Hematopoietic multipotent progenitor cell treated with erythropoietin and hydrocortisone succinate and interleukin-3 and kit ligand, for 17 days (in vitro differentiated cells): ENCODE data around the gene CREB3L4.

ENCODE experiments used
- DNase-seq: peaks from one replicate; pipeline ENCODE4 v3.0.0-alpha.2; 2015; ENCODE audit warnings: low spot score

Gene CREB3L4, protein sequence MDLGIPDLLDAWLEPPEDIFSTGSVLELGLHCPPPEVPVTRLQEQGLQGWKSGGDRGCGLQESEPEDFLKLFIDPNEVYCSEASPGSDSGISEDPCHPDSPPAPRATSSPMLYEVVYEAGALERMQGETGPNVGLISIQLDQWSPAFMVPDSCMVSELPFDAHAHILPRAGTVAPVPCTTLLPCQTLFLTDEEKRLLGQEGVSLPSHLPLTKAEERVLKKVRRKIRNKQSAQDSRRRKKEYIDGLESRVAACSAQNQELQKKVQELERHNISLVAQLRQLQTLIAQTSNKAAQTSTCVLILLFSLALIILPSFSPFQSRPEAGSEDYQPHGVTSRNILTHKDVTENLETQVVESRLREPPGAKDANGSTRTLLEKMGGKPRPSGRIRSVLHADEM

DNA sequence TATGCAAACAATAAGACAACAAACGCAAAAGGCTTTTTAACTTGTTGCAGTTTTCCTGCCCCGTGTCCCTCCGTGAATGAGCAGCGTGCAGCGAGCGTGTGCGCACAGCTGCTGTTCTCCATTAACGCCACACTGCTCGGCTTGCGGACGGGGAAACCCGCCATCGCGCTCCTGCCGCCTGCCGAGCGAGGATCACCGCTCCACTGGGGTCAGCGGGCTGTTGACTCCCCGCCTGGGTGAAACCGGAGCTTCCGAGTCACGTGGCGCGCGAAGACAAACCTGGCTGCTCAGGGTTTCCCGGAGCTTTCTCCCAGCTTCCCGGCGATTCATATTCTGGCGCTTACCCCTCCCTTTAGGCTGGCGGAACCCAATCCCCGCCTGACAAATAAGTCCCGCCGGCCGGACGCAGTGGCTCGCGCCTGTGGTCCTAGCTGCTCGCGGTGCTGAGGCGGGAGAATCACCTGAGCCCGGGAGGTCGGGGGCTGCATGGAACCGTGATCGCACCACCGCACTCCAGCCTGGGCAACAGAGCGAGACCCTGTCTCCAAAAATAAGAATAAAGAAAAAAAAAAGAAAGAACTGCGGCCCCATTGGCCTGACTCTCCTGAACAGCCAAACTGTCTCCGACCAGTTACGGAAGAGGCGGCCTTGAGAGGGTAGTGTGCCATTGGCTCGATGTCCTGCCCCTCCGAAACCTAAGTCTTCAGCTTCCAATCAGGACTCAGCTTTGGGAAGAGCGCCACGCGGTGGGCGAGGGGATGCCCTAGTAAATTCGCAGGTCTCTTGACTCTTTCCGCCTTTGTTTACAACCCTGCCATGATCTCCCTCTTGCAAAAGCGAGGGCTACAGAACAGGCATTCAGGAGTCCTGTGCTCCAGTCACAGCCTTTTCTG lies at the start of gene CREB3L4:
TSS of gene CREB3L4 (plus strand) at position 796 of the 893 bp plus-strand sequence. CDS start 624 bp downstream, outside the sequence.
- DNase-seq = peak; percentile 86

GRCh38 chr1:153919876-153920852 lies 47.5 kb upstream of the CREB3L4 start:
- DNase-seq = peak; percentile 28

DNA sequence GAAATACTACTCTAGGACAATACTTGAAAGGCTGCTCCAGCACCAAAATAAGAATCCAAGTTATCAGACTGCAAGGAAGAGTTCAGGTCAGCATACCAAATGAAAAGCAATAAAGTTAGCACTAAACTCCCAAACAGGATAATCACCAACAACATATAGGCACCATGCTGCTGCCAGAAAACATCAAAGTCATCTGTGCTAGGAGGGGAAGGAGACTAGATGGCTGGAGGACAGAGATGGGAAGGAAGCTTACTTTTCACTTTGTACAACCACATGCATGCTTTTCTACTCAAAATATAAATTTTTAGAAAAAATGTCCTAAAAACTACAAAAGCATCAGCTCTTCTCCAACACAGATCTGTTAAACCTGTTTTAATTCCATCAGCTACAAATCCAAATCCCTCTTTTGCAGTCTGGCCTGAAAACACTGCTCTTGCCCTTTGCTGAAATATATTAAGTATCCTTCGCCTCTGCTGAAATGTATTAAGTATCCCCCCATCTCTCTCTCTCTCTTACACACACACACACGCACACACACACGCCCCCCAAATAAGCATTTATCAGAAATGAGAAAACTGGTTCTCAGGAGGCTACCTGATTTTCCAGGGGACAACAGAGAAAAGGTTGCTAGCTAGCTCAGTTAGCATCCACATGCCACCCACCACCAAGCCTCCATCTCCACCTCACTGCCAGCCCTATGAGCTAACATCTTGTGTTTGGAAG lies 46.5 kb upstream of the CREB3L4 start:
- peak; percentile 33 for DNase-seq

DNA sequence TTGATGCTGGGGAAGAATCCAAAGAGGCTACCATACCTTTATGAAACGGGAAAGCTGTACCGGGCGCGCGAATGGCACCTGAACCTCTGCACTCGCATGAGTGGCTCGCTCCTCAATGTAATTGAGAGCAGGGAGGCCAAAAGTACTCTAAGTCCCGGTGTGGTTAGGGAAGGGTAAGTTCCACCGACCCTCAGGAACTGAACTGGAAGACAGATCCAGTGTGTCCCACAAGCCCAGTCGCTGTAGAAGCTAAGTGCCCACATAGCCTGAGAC lies 46.0 kb upstream of the CREB3L4 start:
- DNase-seq = peak; percentile 41

GRCh38 chr1:153922076-153922971 lies 45.4 kb upstream of the CREB3L4 start:
- no peak for DNase-seq

DNA sequence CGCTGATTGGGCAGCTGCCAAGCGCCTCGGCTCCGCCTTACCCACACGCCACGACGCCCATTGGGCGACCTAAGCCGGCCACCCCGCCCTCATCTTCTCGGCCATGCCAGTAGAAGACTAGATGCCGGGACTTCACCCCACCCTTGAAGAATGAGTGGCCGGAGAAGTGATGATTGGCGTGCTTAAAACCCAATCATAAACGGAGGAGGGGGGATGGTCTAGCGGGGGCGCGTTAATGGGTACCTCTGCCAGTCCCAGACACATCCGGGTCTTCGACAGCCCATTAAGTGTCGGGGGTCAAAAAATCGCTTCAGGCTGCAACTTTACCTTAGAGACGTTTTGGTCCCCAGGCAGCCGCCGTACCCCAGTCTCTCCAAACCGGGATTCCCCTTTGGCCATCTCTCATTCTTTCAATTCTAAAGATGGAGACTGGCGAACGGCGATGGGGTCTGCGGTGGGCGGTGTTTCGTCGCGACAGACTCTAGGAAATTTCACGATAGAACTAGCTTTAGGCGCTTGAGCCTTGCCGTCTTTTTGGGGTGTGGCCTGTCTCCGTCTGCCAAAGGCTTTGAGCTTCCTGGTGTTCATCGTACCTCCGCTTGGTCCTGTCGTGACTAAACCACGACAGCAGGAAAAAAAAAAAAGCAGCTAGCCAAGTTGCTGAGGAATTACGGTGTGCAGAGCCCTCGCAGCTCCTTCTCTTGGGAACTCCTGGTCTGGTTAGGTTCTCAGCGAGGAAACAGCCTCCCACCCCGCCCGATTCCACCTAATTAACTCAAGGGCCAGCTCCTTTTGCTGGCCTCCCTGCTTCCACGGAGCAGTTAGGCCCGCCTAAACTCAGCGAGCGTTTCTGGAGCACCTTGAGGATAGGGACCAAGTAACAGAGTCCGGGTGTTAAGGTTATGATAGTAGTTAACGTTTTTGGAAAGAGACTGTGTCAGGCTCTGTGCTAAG lies 44.5 kb upstream of the CREB3L4 start, which contains the start of gene GATAD2B:
TSS of gene GATAD2B (minus strand) at position 1 of the 954 bp plus-strand sequence. CDS start 94,625 bp downstream, outside the sequence.
- peak; percentile 100 for DNase-seq

DNA sequence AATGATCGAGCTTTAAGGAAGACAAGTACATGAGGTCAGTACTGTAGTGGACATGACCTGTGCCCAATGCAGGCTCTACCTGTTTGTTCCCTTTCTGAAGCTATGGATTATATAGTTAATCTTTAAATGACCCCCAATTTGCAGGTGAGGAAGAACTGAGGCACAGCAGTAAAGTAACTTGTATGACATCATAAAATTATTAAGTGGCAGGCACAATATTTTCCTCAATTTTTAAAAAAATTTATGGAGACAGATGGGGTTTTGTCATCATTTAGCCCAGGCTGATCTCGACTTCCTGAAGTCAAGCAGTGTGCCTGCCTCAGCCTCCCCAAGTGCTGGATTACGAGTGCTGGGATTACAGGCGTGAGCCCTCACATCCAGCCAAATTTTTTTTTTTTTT lies 41.3 kb upstream of the CREB3L4 start:
- DNase-seq = no peak

- no peak for DNase-seq
Measured at GRCh38 chr1:153928245-153928644, 39.5 kb upstream of the CREB3L4 start.

DNA sequence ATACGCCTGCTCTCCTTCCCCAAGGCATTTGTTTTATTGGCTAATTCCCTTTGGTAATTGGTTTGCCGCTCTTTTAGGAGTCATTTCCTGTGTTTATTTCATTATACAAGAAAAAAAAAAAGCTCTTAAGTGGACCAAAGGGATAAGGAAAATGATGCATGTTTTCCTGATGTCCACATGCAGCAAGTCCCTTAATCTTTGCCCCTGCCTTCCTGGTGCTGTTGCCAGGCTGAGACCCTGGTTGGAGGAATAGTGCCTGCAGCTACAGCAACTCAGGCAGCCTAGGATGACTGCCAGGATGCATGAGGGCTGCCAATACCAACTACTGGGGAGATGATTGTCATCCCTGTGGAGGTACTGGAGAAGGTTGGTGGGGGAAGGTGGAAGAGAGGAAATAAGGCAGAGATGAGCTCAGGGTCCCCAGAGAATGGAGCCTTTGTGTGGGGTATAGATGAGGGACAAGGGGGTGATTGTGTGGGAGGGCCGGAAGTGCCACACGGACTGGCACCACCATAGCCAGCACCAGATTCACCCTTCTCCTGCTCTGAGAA lies 38.8 kb upstream of the CREB3L4 start:
- no peak for DNase-seq

GRCh38 chr1:153929426-153929825 lies 38.3 kb upstream of the CREB3L4 start:
- DNase-seq = no peak

DNA sequence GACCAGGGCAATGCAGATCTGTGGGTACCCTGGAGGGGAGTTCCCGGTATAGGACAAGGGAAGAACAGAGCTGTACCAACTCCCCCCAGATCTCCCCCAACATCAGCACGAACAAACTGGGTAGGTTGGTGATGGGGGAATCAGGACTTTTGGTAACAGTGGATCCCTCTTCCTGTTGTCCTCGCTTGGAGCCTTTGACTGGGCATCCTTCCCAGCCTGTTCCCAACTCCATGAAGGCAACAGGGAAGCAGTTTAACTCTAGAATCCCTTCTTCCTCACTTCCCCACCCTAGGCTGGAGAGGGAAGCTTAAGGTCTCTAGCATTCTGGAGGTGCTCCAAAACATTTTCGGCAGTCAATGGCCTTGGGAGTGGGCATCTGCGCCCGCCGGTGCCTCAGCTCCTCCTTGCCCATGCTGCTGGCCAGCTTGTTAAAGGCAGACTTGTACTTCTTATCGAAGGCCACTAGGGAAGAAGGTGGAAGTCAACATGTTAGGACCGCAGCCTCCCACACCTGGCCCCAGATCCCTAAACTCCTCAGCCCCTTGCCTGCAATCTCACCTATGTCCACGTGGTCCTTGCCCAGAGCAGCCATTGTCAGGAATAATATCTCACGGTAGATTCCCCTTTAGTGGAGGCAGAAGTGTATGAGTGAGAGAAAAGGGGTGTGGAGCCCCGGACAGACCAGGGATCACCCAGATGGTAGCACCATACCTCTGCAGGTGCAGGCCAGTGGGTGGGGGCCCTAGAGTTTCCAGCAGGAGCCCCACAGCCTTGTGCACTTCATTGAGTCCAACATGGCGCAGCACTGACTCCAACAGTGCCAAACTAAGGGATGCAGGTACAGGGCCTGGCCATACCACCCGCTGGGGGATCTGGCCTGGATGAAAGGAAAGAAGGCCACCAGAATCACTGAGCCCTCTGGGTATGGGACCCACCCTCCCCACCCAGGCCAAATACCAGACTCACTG lies 37.4 kb upstream of the CREB3L4 start:
- no peak for DNase-seq

DNA sequence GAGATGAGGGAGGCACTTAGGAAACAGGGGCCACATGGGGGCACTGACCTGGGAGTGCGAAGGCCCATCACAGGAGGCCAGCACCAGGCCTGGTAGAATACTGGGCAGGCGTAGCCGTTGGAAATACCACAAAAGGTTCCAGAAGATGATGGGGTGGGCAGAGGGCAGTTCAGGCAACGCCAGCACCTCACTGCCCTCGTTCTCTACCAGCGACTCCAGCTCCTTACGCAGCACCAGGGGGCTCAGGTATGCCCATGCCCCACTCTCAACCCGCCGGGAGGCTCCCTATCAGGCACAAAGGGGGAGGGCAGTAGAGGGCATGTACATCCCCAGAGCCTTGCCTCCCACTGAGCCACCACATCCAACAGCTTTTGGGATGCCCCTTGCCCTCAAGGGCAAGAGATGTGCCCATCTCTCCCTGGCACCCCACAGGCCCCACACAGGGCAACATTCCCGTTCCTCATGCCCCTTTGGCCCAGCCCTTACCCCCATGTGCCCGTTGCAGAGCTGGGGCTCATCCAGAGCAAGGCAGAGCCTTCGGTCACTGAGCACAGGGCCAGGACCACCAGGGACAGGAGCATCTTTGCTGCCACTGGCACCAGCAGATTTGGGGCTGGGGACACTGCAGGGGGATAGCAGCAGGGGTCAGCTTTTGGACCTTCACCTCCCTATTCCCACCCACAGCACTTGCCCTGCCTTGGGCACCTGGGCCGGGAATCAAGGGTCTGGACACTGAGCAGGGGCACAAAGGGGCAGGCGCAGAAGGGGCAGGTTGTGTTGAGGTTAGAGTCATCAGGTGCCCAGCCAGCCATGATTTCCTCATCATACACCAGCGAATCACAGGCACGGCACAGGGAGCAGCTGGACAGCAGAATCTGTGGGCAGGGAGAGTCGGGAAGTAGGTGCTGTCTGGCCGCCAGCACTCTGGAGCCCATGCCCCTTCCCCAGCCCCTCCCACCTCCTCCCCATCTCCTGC lies 35.3 kb upstream of the CREB3L4 start:
- no peak for DNase-seq

- DNase-seq = no peak
Measured at GRCh38 chr1:153933430-153933829, 34.3 kb upstream of the CREB3L4 start.

DNA sequence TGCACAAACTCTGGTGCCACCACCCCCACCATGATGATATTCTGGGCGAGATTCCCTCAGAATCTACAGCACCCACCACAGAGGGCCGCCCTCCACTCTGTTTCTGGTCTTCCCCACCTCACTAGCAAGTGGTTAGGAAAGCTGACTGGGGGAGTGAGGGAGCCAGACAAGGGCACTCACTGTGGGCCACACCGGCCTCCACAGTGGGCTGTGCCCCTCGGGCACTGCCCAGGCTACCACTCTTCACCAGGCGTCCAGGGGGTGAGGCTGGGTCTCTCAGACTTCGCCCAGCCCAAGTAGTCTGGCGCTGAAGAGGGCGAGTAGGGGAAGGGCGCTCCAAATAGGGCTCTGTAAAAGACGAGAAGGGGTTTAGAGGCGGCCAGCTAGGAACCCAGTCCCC lies 33.7 kb upstream of the CREB3L4 start:
- DNase-seq = no peak

GRCh38 chr1:153934746-153935145 lies 33.0 kb upstream of the CREB3L4 start:
- DNase-seq = no peak
